ENCODE data around the gene TAC3. TPM values are rescaled to one million over a fixed set of nuclear protein-coding genes. Genes with fewer than 3 reads are reported as not detected.
"Not testable (repeated sequence)": the region's sequence is repeated elsewhere in the genome, so short reads cannot be mapped to it uniquely, and the experiment has no call there.

TAC3 gene
- total RNA-seq, 1 donor from 2014 or later: 0.51 TPM

GRCh38 chr12:56989861-56990610, 26.3 kb downstream of the TAC3 start:
- Mint-ChIP-seq H3K36me3 (ENCODE audit: low read depth) (no peaks in the 10 kb centered on the region), H3K9me3 (no peaks in the 10 kb centered on the region), H3K4me1 (no peaks in the 10 kb centered on the region), H3K27ac (ENCODE audit: unreplicated experiment) (no peak overlapping the region), H3K4me3 (no peak overlapping the region), H3K27me3 (ENCODE audit: low read depth) (peaks cover 4% of the 10 kb centered on the region)
- TF ChIP-seq CTCF (conservative IDR thresholded peaks at IDR 0.05): no peak
- no peak for DNase-seq (ENCODE audit: low read depth, low spot score)

GRCh38 chr12:56988207-56988739, 28.1 kb downstream of the TAC3 start:
- Mint-ChIP-seq H3K4me1 (no peaks in the 10 kb centered on the region), H3K27me3 (ENCODE audit: low read depth) (peaks cover 4% of the 10 kb centered on the region), H3K9me3 (no peaks in the 10 kb centered on the region), H3K36me3 (ENCODE audit: low read depth) (no peaks in the 10 kb centered on the region), H3K27ac (ENCODE audit: unreplicated experiment) (no peak overlapping the region), H3K4me3 (no peak overlapping the region)
- no peak for DNase-seq (ENCODE audit: low read depth, low spot score)
- no peak for TF ChIP-seq CTCF (conservative IDR thresholded peaks at IDR 0.05)

GRCh38 chr12:56987551-56988053, 28.7 kb downstream of the TAC3 start:
- H3K4me1 Mint-ChIP-seq: no peaks in the 10 kb centered on the region
- H3K36me3 Mint-ChIP-seq (ENCODE audit: low read depth): no peaks in the 10 kb centered on the region
- H3K27ac Mint-ChIP-seq (ENCODE audit: unreplicated experiment): peak overlapping the region; percentile 5
- peak; percentile 86 for DNase-seq (ENCODE audit: low read depth, low spot score)
- H3K4me3 Mint-ChIP-seq: no peak overlapping the region
- peak; percentile 95 for TF ChIP-seq CTCF (conservative IDR thresholded peaks at IDR 0.05)
- H3K9me3 Mint-ChIP-seq: no peaks in the 10 kb centered on the region
- H3K27me3 Mint-ChIP-seq (ENCODE audit: low read depth): peaks cover 4% of the 10 kb centered on the region

- peak overlapping the region; percentile 5 for H3K27ac Mint-ChIP-seq (ENCODE audit: unreplicated experiment)
- DNase-seq (ENCODE audit: low read depth, low spot score): no peak
- no peaks in the 10 kb centered on the region for H3K9me3 Mint-ChIP-seq
- TF ChIP-seq CTCF (conservative IDR thresholded peaks at IDR 0.05): no peak
- H3K27me3 Mint-ChIP-seq (ENCODE audit: low read depth): peaks cover 4% of the 10 kb centered on the region
- H3K4me1 Mint-ChIP-seq: no peaks in the 10 kb centered on the region
- no peaks in the 10 kb centered on the region for H3K36me3 Mint-ChIP-seq (ENCODE audit: low read depth)
- no peak overlapping the region for H3K4me3 Mint-ChIP-seq
These were observed 29.3 kb downstream of the TAC3 start for GRCh38 chr12:56987011-56987410.

GRCh38 chr12:56985714-56986113, 30.6 kb downstream of the TAC3 start:
- not testable (repeated sequence) for H3K9me3 Mint-ChIP-seq; DNase-seq (ENCODE audit: low read depth, low spot score); H3K4me3 Mint-ChIP-seq; H3K36me3 Mint-ChIP-seq (ENCODE audit: low read depth); H3K4me1 Mint-ChIP-seq; H3K27me3 Mint-ChIP-seq (ENCODE audit: low read depth)
- H3K27ac Mint-ChIP-seq (ENCODE audit: unreplicated experiment): peak overlapping the region; percentile 27

GRCh38 chr12:56983386-56983785, 32.9 kb downstream of the TAC3 start:
- no peaks in the 10 kb centered on the region for H3K27me3 Mint-ChIP-seq (ENCODE audit: low read depth)
- H3K9me3 Mint-ChIP-seq: no peaks in the 10 kb centered on the region
- no peaks in the 10 kb centered on the region for H3K4me1 Mint-ChIP-seq
- H3K4me3 Mint-ChIP-seq: no peak overlapping the region
- DNase-seq (ENCODE audit: low read depth, low spot score): no peak
- H3K36me3 Mint-ChIP-seq (ENCODE audit: low read depth): no peaks in the 10 kb centered on the region
- no peak for TF ChIP-seq CTCF (conservative IDR thresholded peaks at IDR 0.05)
- no peak overlapping the region for H3K27ac Mint-ChIP-seq (ENCODE audit: unreplicated experiment)

- not testable (repeated sequence) for DNase-seq (ENCODE audit: low read depth, low spot score); H3K4me1 Mint-ChIP-seq; H3K27ac Mint-ChIP-seq (ENCODE audit: unreplicated experiment); H3K9me3 Mint-ChIP-seq; H3K4me3 Mint-ChIP-seq; H3K36me3 Mint-ChIP-seq (ENCODE audit: low read depth); H3K27me3 Mint-ChIP-seq (ENCODE audit: low read depth)
These were observed 33.6 kb downstream of the TAC3 start for GRCh38 chr12:56982578-56983236.

Measured in neural crest cell (in vitro differentiated cells).